H1 (cell line): ENCODE measurements around the gene PPP1CC. TPM values are rescaled to one million over a fixed set of nuclear protein-coding genes. Genes with fewer than 3 reads are reported as not detected.

Experiments
- CBX5 ChIP-seq: fragments of 300-800, 300-1000 bp; sonication (generic); IDR thresholded peaks from 2 replicates; pipeline ENCODE4 v1.7.1; 2016; ENCODE audit warnings: antibody characterized with exemption, low read length, low read depth
- CHD2 ChIP-seq: IDR thresholded peaks from 2 replicates; pipeline ENCODE4 v1.6.1; 2012; ENCODE audit warnings: low read length, improper control_type of control experiment
- CTBP2 ChIP-seq: IDR thresholded peaks from 2 replicates; pipeline ENCODE4 v1.7.0; 2011; ENCODE audit warnings: borderline replicate concordance, mild to moderate bottlenecking, moderate library complexity, mixed read lengths, low read length; ENCODE audit not compliant: insufficient read depth, insufficient read length
- CTCF ChIP-seq, 3 experiments: IDR thresholded peaks; 1 replicate in 2 of 3; 2 replicates in 1 of 3; pipeline versions ENCODE4 v1.5.1 to v1.6.1; 2011; ENCODE audit warnings: low read length in 3 of 3, mild to moderate bottlenecking in 3 of 3, inconsistent platforms in 2 of 3, low read depth in 1 of 3, moderate library complexity in 1 of 3; ENCODE audit not compliant: insufficient read depth in 1 of 3; ENCODE audit errors: control extremely low read depth in 1 of 3
- GTF2F1 ChIP-seq: IDR thresholded peaks from 2 replicates; pipeline ENCODE4 v1.6.1; 2012; ENCODE audit warnings: low read depth, low read length, improper control_type of control experiment, borderline replicate concordance
- JUND ChIP-seq: IDR thresholded peaks from 2 replicates; pipeline ENCODE4 v1.6.1; 2011; ENCODE audit warnings: mild to moderate bottlenecking, improper control_type of control experiment, low read length
- MAFK ChIP-seq: IDR thresholded peaks from 2 replicates; pipeline ENCODE4 v1.6.1; 2012; ENCODE audit warnings: low read depth, mild to moderate bottlenecking, improper control_type of control experiment, low read length
- MAX ChIP-seq: IDR thresholded peaks from 2 replicates; pipeline ENCODE4 v1.6.1; 2012; ENCODE audit warnings: inconsistent platforms
- NANOG ChIP-seq: IDR thresholded peaks from 2 replicates; pipeline ENCODE4 v1.6.1; 2011; ENCODE audit warnings: low read length, low read depth, mild to moderate bottlenecking, inconsistent platforms; ENCODE audit not compliant: insufficient read depth, poor library complexity, severe bottlenecking
- POU5F1 ChIP-seq: IDR thresholded peaks from 2 replicates; pipeline ENCODE4 v1.6.1; 2011; ENCODE audit warnings: low read depth, mild to moderate bottlenecking, low read length, moderate library complexity
- RBBP5 ChIP-seq: IDR thresholded peaks from 2 replicates; pipeline ENCODE4 v1.7.1; 2012; ENCODE audit warnings: low read depth, mild to moderate bottlenecking, inconsistent platforms, low read length, moderate library complexity, borderline replicate concordance
- RFX5 ChIP-seq: IDR thresholded peaks from 2 replicates; pipeline ENCODE4 v1.6.1; 2011; ENCODE audit warnings: low read depth, low read length, improper control_type of control experiment, borderline replicate concordance
- RXRA ChIP-seq: IDR thresholded peaks from 2 replicates; pipeline ENCODE4 v1.6.1; 2011; ENCODE audit warnings: low read depth, mild to moderate bottlenecking, low read length, moderate library complexity; ENCODE audit not compliant: insufficient read depth
- SAP30 ChIP-seq: fragments of 300-600 bp; sonication (generic); IDR thresholded peaks from 2 replicates; pipeline ENCODE4 v1.7.1; 2012; ENCODE audit warnings: low read length, moderate library complexity, mild to moderate bottlenecking, inconsistent platforms; ENCODE audit not compliant: insufficient read depth, insufficient replicate concordance
- SIN3A ChIP-seq, 2 experiments: IDR thresholded peaks in 1 of 2; conservative IDR thresholded peaks in 1 of 2; 2 replicates each; pipeline ENCODE4 v1.6.1; 2011 to 2012; ENCODE audit warnings: low read length in 2 of 2, improper control_type of control experiment in 1 of 2, low read depth in 1 of 2, mild to moderate bottlenecking in 1 of 2
- SP1 ChIP-seq: IDR thresholded peaks from 2 replicates; pipeline ENCODE4 v1.6.1; 2011; ENCODE audit warnings: low read depth, low read length
- TAF7 ChIP-seq: optimal IDR thresholded peaks from 2 replicates; pipeline ENCODE3; 2011; ENCODE audit warnings: low read depth, mild to moderate bottlenecking, inconsistent platforms, low read length, moderate library complexity, borderline replicate concordance
- TCF12 ChIP-seq: IDR thresholded peaks from 2 replicates; pipeline ENCODE4 v1.6.1; 2011; ENCODE audit warnings: low read depth, mild to moderate bottlenecking, low read length
- TEAD4 ChIP-seq: IDR thresholded peaks from 2 replicates; pipeline ENCODE4 v1.6.1; 2012; ENCODE audit warnings: low read depth, low read length, inconsistent platforms, mixed read lengths
- YY1 ChIP-seq: IDR thresholded peaks from 2 replicates; pipeline ENCODE4 v1.6.1; 2011; ENCODE audit warnings: low read depth, mild to moderate bottlenecking, low read length
- ZNF274 ChIP-seq: IDR thresholded peaks from 2 replicates; pipeline ENCODE4 v1.7.0; 2012; ENCODE audit warnings: low read length, borderline replicate concordance; ENCODE audit errors: extremely low read depth
- polyA plus RNA-seq, 7 experiments: library from polyadenylated mRNA; depleted of rRNA in 3 of 7; stranded (reverse) in 5 of 7; unstranded in 2 of 7; fragments of >200 nt in 5 of 7; fragments of 200-250 nt in 2 of 7; gene quantifications; 1 replicate in 5 of 7; 2 replicates in 1 of 7; 4 replicates in 1 of 7; pipeline versions ENCODE4 v1.2.1 to v1.2.3, GENCODE V29; 2011 to 2013; ENCODE audit warnings: missing spikeins in 2 of 7, mixed read lengths in 2 of 7
- total RNA-seq: library from RNA; stranded (reverse); fragmentation: NEBNext Ultra II Directional; extraction: Animal tissue kit (Norgen Biotek cat#: 25700); gene quantifications from 2 replicates; pipeline ENCODE4 v1.2.1, GENCODE V29; 2021

Gene PPP1CC
- total and polyA plus RNA-seq, 2 of the 8 experiments (the other 6 are each of a cell fraction or from before 2014, with no cell fraction given), result 193 to 350 TPM

GRCh38 chr12:110689281-110690126 is 53.2 kb downstream of the PPP1CC start (continued):
- TF ChIP-seq CTCF (IDR thresholded peaks at IDR 0.05; ENCODE audit: control extremely low read depth in 1 of 3, insufficient read depth in 1 of 3, low read depth in 1 of 3, low read length in 3 of 3) (no peak), RFX5 (no peak), SIN3A (conservative IDR thresholded peaks at IDR 0.05 in 1 of 2, IDR thresholded peaks at IDR 0.05 in 1 of 2; ENCODE audit: low read depth in 1 of 2, low read length in 2 of 2) (no peak), MAFK (no peak), RBBP5 (no peak), SAP30 (no peak), TAF7 (peak; percentile 45), NANOG (no peak), POU5F1 (no peak), TCF12 (no peak), JUND (0 out of 2 replicates have a peak, but pooled peaks have one; percentile 5), YY1 (no peak), TEAD4 (no peak), GTF2F1 (no peak), CTBP2 (peak; percentile 58), ZNF274 (no peak), CBX5 (no peak), RXRA (no peak), MAX (peak; percentile 93), SP1 (no peak), CHD2 (no peak)
